NCI-H446 treated with DMSO at 0.1 percent for 48 hours (cell line): ENCODE measurements around the gene WDR88.
"Not testable (repeated sequence)": the region's sequence is repeated elsewhere in the genome, so short reads cannot be mapped to it uniquely, and the experiment has no call there.

Experiments used
- DNase-seq: peaks from one replicate; lab custom pipeline; 2025; lab: John Stamatoyannopoulos, UW

Gene WDR88

DNA sequence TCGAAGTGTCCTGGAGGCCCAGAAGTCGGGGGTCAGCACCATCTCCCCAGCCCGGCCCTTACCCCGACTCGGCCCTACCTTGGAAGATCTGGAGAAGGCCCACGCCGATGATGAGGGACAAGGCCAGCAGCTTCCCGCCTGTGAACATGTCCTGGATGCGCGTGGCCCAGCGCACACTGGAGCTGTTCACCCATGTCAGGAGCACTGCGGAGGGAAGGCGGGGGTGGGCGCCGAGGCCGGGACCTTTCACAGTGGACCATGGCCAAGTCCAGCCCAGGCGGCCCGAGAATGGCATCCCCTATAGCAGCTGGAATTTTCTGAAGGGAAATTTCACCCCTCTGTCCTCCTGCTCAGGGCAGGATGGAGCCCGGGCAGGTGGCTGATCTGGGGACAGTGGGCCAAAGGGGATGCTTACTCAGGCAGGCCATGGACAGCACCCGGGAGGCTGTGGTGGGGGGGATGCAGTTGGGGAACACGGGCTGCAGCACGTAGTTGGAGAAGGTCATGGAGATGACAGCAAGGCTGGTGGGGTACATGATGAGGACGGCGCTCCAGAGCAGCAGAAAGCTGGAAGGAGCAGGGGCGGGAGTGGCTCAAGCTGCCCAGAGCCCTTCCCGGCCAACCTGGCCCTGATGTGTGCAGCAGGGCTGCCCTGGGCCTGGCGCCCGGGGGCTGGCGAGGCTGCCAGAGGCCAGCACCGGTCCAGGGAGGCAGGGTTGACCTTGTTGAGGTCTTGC is 80.7 kb downstream of the WDR88 start:
- no peak for DNase-seq

DNA sequence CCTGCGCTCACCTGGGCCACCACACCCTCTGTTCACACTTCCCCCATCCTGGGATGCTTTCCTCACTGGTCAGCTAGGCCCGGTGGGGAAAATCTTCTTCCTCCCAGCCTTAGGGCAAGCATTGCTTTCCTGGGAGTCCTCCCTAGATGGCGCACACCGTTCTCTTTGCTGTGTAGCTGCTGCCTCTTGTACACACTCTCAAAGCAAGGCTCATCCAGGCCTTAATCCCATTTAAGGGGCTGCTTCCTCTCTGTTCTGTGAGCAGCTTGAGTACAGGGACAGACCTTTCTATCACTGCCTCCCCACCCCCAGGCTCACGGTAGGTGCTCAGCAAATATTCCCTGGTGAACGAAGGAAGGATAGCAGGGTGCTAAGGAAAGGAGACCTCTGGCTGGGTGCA is 82.7 kb downstream of the WDR88 start:
- DNase-seq = no peak

DNA sequence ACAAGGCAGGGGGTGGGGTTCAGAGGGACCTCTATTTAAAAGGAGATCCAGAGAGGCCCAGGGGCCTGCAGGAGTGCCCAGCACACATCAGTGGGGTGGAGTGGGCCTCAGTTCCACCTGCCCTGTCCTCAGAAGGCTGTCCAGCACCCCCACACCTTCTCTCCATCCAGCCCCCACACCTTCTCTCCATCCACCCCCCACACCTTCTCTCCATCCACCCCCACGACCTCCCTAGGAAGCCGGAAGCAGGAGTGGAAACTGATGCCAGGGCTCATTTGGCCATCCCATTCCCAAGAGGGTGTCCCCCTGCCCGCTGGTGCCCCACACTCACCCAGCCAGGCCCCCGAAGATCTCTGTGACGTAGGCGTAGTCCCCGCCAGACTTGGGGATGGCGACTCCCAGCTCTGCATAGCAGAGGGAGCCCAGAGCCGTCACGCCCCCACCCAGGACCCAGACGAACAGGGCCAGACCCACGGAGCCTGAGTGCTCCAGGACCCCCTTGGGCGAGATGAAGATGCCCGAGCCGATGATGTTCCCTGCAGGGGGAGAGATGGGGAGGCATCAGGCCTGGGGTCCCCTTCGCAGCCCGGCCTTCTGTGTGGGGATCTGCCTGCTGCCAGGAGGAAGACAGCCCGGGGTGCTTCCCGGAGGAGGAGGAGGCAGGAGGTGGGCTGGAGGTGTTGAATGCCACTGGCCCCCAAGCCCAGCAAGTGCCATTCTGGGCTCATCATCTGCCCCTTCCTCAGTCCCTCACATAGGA is 83.7 kb downstream of the WDR88 start:
- DNase-seq = no peak

DNA sequence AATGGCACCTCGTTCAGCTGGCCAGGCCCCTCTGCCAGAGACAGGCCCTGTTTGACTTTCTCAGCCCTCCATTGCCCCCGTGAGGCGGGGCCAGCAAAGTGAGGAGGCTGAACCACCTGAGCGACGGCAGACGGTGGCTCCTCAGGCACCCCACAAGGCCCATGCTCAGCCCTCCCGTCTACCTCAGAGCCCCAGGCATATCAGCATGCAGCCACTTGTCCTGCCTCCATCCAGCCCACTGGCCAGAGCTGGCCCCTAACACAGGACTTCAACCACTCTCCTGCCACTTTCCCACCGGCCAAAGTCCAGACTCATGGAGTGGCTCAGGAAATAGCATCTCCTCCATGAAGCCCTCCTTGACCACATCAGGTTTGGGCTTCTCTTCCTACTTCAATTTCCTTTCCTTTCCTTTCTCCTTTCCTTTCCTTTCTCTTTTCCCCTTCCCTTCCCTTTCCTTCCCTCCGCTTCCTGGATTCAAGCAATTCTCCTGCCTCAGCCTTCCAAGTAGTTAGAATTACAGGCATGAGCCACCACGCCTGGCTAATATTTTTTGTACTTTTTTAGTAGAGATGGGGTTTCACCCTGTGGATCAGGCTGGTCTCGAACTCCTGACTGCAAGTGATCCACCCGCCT is 84.4 kb downstream of the WDR88 start:
- DNase-seq = no peak

DNA sequence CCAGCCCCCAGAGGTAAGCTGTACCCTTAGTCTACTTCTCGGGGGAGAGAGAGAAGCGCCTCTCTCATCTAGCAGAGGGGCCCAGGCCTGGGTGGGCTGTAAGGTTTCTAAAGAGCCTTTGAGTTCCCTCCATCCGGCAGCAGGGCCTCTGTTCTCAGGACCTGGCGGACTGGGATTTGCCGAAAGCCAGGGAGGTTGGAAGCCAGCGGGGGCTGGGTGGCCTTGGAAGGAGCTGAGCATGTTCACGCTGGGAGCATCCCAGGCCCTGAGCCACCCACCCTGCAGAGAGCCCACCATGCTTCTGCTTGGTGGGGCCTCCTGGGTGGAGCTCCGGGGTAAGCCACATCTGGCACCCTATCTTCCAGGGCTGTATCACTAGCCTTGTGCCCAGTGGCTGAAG is 86.0 kb downstream of the WDR88 start:
- DNase-seq = no peak

DNA sequence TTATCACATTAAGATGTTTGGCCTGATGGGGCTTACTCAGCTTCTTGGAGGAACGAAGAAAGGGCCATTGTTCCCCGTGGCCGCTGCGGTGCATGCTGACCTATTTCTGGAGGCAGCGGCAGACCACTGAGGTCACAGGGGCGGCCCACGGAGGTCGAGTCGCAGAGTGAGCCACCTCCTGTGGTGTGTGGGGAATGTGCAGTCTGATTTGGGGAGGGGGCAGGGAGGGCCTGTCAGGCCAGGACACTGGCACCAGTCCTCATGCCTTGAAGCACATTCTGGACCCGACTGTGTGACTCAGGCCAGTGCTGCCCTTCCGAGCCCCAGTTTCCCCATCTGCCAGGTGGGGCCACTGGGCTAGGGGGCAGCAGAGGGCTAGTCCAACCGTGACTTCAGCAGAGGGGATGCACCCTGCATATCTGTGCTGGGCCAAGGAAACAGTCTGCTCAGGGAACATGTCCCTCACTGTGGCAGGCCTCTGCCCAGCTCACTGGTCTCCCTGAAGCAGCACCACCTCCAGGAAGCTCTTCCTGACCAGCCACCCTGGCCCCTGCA is 87.4 kb downstream of the WDR88 start:
- DNase-seq = no peak

DNA sequence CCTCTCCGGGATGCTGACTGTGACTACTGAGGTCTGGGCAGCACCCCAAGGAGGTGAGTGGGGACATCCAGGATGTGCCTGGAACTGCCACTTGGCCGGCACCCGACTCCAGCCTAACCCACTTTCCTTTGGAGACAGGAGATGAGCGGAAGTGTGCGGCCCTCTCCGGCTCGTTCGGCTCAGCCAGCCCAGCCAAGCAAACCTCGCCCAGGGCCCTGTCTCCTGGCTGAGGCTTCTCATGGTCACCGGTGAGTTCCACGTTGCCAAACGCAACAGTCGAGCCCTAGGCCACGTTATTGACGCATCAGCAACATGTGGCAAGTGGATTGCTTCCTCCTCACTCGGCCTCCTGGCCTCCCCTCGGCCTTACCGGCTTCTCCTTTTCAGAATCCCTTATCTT is 88.2 kb downstream of the WDR88 start:
- DNase-seq = no peak

DNA sequence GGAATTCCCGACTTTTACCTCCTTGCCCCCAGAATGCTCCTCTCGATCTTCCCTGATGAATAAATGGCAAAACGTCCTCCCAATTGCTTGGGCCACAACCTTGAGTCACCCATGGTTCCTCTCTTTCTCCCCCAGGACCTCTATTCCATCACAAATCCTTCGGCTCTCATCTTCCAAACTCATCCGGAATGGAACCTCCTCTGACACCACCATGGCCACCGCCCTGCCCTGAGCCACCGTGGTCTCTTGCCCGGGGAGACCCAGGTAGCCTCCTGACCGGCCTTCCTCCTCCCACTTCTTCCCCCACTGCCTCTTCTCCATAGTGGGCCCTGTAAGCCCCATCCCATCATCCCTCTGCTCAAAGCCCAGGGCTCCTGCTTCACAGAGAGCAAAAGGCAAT is 88.8 kb downstream of the WDR88 start:
- DNase-seq = no peak

DNA sequence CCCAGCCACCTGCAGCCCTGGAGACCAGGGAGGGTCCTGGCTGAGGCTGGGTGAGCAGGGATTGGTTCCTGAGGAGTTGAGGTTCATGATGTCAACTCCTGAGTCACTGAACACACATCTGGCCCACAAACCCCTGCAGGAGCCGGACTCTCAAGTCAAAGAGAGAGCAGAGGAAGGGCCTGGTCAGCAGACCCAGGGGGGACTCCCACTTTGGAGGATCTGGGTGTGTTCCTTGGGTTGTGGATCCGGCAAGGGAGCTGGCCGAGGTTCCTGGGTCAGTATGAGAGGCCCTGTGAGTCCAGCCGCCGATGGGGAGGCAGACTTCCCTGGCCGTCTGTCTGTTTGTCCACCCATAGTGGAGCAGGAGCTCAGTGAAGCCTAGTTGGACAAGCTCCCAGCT is 89.7 kb downstream of the WDR88 start:
- DNase-seq = no peak

DNA sequence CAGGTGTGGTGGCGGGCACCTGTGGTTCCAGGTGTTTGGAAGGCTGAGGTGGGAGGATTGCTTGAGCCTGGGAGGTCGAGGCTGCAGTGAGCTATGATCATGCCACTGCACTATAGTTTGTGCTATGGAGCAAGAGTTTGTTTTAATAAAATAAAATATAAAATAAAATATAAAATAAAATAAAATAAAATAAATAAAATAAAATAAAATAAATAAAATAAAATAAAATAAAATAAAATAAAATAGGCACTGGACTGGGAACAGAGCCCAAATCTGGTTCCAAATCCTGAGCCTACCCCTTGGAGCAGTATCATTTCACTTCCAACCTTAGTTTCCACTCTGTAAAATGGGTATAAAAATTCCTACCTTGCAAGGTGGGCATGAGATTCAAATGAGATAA is 90.3 kb downstream of the WDR88 start:
- DNase-seq = not testable (repeated sequence)

DNA sequence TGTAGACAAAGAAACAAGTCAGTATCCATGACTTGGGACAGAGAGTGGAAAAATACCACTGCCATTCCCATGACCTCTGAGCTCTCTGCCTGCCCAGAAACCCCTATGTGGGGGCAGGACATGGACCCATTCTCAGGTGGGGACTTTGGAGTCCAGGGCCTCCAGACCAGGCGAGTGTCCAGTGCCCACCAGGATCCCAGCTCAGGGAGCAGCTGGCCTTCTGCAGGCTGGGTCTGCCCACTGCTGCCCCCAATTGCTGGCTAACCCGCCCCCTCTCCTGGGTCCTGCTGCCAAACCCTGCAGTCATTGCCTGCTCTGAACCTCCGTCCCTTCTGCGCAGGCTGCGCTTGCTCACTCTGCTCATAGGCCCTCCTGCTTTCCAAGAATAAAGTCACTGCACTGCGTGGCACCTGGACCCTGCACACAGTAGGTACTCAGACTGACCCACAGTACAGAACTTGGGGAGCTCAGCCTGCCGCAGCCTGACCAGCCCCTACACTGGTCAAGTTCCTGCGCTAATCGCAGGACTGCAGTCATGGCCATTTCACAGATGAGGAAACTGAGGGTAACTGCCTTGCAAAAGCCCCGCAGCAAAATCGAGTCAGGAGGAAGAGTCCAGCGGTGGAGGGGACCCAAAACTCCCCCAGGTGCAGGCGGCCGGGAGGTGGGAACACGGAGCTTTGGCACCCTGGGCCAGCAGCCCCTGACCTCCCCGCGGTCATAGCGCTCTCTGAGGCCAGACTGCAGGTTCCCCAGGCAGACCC is 93.0 kb downstream of the WDR88 start:
- no peak for DNase-seq
